IPS-18c (cell line): ENCODE measurements around the gene SKAP2.
A peak's percentile ranks its signal among the peaks of the same experiment; 100 is the strongest.

Source experiments
- H3K4me3 ChIP-seq: 2 replicates; pipeline ENCODE4 v1.7.0; 2013; ENCODE audit warnings: low read depth, mild to moderate bottlenecking, low read length, moderate library complexity; ENCODE audit not compliant: insufficient read depth
- H3K9me3 ChIP-seq: one replicate; pipeline ENCODE4 v1.6.1; 2013; ENCODE audit warnings: mild to moderate bottlenecking, low read length, moderate library complexity; ENCODE audit not compliant: control insufficient read depth, insufficient read depth

Gene SKAP2

DNA sequence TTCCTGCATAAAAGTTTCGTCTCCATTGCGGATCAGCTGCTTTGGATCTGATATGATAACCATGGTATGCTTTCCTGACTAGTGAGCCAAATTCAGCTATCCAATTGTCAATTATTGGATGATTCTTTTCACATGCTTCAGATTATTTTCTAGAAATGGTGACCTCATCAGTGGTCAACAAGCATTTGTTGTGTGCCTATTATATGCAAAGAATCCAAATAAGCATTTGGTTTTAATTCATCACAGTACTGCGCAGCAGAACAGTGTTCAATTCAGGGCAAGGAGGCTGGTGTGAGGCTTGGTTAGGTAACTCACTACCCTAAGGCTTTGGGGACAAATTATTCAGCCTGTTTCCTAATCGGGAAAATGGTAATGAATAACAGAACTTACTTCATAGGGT lies 200.5 kb downstream of the SKAP2 start:
- Histone ChIP-seq H3K4me3 (no peak overlapping the region), H3K9me3 (no peaks in the 10 kb centered on the region)

DNA sequence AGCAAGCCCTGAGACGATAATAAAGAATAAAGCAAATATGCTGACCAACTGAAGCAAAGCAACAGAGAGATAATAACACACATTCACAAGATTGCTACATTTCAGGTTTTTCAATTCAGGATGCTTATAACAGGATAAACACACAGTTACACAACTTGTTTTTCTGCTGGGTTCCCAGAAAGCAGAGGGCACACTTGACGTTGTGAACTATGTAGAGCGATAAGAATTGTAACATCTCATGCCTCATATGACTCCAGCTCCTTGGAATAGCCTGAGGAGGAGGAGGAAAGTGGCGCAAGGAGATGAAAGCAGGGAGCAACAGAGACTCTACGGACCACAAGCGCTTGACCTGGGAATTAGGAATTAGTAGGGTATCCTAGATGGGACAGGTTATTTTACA lies 201.7 kb downstream of the SKAP2 start:
- H3K9me3 ChIP-seq, result no peaks in the 10 kb centered on the region
- H3K4me3 ChIP-seq, result no peak overlapping the region

DNA sequence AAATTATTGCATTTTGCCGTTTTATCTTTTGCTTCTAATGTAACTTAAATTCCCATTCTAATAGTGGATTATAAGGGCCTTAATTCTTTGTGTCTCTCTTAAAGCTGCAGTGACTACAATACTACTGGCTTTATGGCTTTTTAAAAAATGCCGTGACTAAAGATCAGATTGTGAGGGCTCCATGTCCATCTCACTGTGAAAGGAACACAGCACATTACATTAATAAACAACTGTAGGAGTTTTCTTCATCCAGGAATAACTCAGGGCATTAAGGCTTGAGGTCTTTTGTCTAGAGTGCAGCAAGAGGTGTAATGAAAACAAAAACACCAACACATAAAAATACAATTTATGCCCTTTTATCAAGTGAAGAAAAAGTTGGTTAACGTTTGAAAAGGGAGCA lies 205.3 kb downstream of the SKAP2 start:
- H3K9me3 ChIP-seq, result no peaks in the 10 kb centered on the region
- H3K4me3 ChIP-seq, result no peak overlapping the region

- no peaks in the 10 kb centered on the region for H3K9me3 ChIP-seq
- H3K4me3 ChIP-seq, result no peak overlapping the region
These were observed 205.9 kb downstream of the SKAP2 start for GRCh38 chr7:26658389-26659084.

- Histone ChIP-seq H3K4me3 (peak overlapping the region; percentile 5; the same call in 1 of the 2 replicates), H3K9me3 (no peaks in the 10 kb centered on the region)
These were observed 206.6 kb downstream of the SKAP2 start for GRCh38 chr7:26657686-26658388.

- Histone ChIP-seq H3K9me3 (no peaks in the 10 kb centered on the region), H3K4me3 (no peak overlapping the region)
These were observed 207.2 kb downstream of the SKAP2 start for GRCh38 chr7:26657206-26657641.

DNA sequence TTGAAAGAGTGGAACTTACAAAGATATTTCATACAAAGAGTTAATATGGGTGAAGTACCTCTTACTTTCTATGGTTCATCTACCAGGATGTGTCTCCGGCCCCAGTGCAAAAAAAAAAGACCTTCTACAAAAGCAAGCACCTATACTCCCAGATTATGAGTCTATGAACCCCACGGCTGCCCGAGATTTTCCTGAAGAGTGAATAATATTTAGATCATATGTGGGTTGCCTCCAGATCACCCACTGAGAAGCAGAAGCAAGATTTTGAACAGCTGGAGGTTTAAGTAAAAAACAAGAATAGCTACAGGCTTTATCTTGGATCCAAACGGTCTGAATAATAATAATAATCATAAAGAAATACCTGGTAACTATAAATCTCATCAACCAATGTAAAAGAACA lies 207.7 kb downstream of the SKAP2 start:
- Histone ChIP-seq H3K4me3 (no peak overlapping the region), H3K9me3 (no peaks in the 10 kb centered on the region)

GRCh38 chr7:26655781-26656180 lies 208.6 kb downstream of the SKAP2 start:
- Histone ChIP-seq H3K4me3 (no peak overlapping the region), H3K9me3 (no peaks in the 10 kb centered on the region)

GRCh38 chr7:26653430-26654399 lies 210.7 kb downstream of the SKAP2 start:
- Histone ChIP-seq H3K9me3 (no peaks in the 10 kb centered on the region), H3K4me3 (no peak overlapping the region)

DNA sequence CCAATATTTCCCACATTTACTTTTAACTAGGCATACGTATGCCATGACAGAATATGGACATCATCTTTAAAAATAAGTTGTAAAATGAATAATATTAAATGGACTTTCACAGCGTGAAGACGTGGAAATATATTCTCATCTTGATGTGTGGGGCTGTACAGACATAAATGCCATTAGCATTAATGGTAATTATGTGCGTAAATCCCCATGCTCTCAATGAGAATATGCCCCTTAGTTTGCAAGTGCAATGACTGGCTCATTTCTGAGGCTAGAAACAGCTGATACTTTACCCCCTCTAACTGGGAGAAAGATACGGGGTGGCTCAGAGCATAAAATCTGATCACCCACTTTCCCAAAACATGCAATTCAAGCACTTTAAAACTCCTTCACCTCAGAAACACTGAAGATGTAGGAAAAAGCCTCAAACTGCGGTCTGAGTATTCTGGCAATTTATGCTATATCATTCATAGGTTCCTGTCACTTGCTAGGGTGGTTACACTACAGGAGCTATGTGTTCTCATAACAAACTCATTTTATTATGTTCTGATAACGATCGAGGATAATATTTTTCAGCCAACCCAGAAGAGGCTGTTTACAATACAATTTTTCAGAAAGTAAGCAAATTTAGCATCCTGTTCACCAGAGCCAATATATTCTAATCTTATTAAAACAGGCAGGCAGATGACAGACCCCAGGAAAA lies 211.8 kb downstream of the SKAP2 start:
- H3K9me3 ChIP-seq, result no peaks in the 10 kb centered on the region
- H3K4me3 ChIP-seq, result no peak overlapping the region

DNA sequence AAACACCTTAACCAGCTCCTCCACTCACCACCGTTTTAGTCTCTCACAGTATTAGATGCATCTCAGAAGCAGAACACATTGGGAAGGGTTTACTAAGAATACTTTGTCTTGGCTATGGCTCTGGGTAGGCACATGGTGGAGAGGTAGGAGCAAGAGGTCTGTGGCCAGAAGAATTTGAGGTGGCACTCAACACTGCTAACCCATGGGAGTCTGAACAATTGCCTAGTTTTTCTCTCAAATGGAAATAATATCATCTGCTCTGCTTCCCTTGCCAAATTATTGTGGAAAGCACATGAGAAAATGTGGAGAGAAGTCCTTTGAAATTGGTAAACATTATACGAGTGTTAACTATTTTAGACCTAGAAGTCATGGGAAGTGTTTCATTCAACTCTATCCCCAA lies 214.3 kb downstream of the SKAP2 start:
- Histone ChIP-seq H3K9me3 (no peaks in the 10 kb centered on the region), H3K4me3 (no peak overlapping the region)

GRCh38 chr7:26649388-26649787 lies 215.0 kb downstream of the SKAP2 start:
- Histone ChIP-seq H3K4me3 (no peak overlapping the region), H3K9me3 (no peaks in the 10 kb centered on the region)

- H3K9me3 ChIP-seq, result no peaks in the 10 kb centered on the region
- H3K4me3 ChIP-seq, result no peak overlapping the region
These were observed 215.8 kb downstream of the SKAP2 start for GRCh38 chr7:26648554-26648953.

DNA sequence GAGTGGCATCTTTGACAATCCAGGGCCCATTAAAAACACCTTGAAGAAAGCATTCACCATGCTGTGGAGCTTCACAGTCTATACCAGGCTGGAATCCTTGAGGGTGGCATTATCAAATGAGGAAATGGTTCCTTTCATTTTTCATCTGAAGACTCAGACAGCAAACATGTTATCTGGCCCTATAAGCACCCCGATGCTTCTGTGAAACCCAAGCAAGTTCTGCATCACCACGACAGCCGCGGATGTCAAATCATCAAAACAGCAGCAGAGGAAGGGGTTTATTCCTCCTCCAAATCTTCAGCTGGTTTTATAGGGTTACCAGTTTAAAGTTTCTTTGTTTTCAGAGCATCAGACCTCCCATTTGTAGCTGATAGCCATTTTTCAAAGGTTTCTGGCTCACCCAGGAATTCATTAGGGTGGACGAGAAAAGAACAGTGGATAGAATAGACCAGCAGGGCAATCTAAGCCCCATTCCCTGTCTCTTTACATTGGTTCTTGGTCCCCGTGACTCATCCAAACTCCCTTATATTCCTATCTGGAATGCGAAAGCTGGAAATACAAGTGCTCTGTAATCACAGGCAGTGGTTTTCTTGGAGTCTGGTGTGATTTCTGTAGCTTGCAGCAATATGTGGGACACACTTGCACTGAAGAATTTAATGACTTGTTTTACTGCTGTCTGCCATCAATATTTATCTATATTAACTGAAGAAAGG lies 217.9 kb downstream of the SKAP2 start:
- no peak overlapping the region for H3K4me3 ChIP-seq
- no peaks in the 10 kb centered on the region for H3K9me3 ChIP-seq

DNA sequence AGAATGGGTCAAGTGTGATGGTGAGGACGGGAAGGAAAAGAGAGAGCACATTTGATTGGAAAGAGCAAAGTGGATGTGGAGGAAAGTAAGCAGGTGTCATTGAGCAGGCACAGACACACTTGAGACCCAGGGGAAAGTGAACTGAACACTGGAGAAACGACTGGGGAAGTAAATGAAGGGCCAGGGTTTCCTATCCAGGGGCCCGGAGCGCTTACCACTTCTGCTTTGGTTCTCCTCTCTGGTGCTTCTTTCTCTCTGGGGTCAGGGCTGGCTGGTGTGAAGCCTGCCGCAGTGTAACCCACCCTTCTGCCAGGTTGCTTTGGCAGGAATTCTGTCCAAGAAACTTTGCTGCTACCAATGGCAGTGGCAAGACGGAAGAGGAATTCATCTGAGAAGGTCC lies 219.3 kb downstream of the SKAP2 start:
- Histone ChIP-seq H3K4me3 (no peak overlapping the region), H3K9me3 (no peaks in the 10 kb centered on the region)

DNA sequence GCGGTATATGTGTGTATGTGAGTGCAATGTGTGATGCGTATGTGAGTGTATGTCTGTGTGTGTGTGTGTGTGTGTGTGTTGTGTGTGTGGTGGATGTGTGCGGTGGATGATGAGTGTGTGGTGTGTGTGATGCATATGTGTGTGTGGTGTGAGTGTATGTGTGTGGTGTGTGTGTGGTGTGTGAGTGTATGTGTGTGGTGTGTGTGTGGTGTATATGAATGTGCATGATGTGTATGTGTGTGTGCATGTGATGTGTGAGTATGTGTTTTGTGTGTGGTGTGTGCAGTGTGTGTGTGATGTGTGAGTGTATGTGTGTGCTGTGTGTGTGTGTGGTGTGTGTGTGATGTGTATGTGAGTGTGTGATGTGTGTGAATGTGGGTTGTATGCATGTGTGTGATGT lies 222.0 kb downstream of the SKAP2 start:
- Histone ChIP-seq H3K9me3 (no peaks in the 10 kb centered on the region), H3K4me3 (no peak overlapping the region)

DNA sequence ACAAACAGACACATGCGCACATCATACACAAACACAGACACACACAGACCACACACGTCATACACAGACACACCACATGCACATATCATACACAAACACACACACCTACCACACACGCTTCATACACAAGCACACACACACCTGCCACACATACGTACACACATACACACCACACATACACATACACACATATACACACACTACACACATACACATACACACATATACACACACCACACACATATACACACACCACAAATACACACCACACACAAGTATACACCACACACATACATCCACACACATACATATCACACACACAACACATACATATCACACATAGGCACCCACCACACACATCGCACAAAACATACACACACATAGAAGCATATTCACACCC lies 224.7 kb downstream of the SKAP2 start:
- Histone ChIP-seq H3K9me3 (no peaks in the 10 kb centered on the region), H3K4me3 (no peak overlapping the region)
